HG02981 (cell line): Measurements from ENCODE around the gene SEC61A2.
A peak's percentile ranks its signal among the peaks of the same experiment; 100 is the strongest.
"Not testable (repeated sequence)": the region's sequence is repeated elsewhere in the genome, so short reads cannot be mapped to it uniquely, and the experiment has no call there.

Source experiments
- ATAC-seq: cut with Tn5 transposase; IDR thresholded peaks from one replicate; pipeline ENCODE4 v1.9.1; 2021; ENCODE audit warnings: mild to moderate bottlenecking, moderate library complexity; ENCODE audit not compliant: unreplicated experiment

Gene SEC61A2

GRCh38 chr10:12158111-12158510 lies 28.6 kb downstream of the SEC61A2 start:
- no peak for ATAC-seq

- ATAC-seq, result no peak
Observed at GRCh38 chr10:12160664-12161063, 31.2 kb downstream of the SEC61A2 start.

GRCh38 chr10:12162927-12163326 lies 33.5 kb downstream of the SEC61A2 start:
- ATAC-seq, result no peak

GRCh38 chr10:12164085-12164484 lies 34.6 kb downstream of the SEC61A2 start:
- no peak for ATAC-seq

- no peak for ATAC-seq
Observed at GRCh38 chr10:12165036-12165435, 35.6 kb downstream of the SEC61A2 start.

- no peak for ATAC-seq
Observed at GRCh38 chr10:12165999-12166775, 36.7 kb downstream of the SEC61A2 start.

- ATAC-seq, result not testable (repeated sequence)
Observed at GRCh38 chr10:12171512-12171911, 42.0 kb downstream of the SEC61A2 start.

- no peak for ATAC-seq
Observed at GRCh38 chr10:12177642-12178041, 48.2 kb downstream of the SEC61A2 start.

GRCh38 chr10:12179606-12180170 lies 50.2 kb downstream of the SEC61A2 start:
- no peak for ATAC-seq

GRCh38 chr10:12180221-12180974 lies 50.9 kb downstream of the SEC61A2 start:
- ATAC-seq, result no peak

GRCh38 chr10:12181065-12181775 lies 51.7 kb downstream of the SEC61A2 start:
- ATAC-seq, result peak; percentile 89

- ATAC-seq, result no peak
Observed at GRCh38 chr10:12184165-12184564, 54.7 kb downstream of the SEC61A2 start.

- no peak for ATAC-seq
Observed at GRCh38 chr10:12186323-12186722, 56.8 kb downstream of the SEC61A2 start.

- ATAC-seq, result no peak
Observed at GRCh38 chr10:12187321-12187905, 57.9 kb downstream of the SEC61A2 start.

- ATAC-seq, result no peak
Observed at GRCh38 chr10:12188656-12189055, 59.2 kb downstream of the SEC61A2 start.

- no peak for ATAC-seq
Observed at GRCh38 chr10:12189426-12189825, 59.9 kb downstream of the SEC61A2 start.

GRCh38 chr10:12191715-12192114 lies 62.2 kb downstream of the SEC61A2 start:
- ATAC-seq, result no peak

- no peak for ATAC-seq
Observed at GRCh38 chr10:12193193-12193592, 63.7 kb downstream of the SEC61A2 start.

GRCh38 chr10:12194752-12195271 lies 65.3 kb downstream of the SEC61A2 start:
- ATAC-seq, result no peak

GRCh38 chr10:12195281-12195602 lies 65.8 kb downstream of the SEC61A2 start:
- peak; percentile 7 for ATAC-seq
